ENCODE measurements around the gene PARP3.
A peak's percentile ranks its signal among the peaks of the same experiment; 100 is the strongest.
"Not testable (repeated sequence)": the region's sequence is repeated elsewhere in the genome, so short reads cannot be mapped to it uniquely, and the experiment has no call there.

The PARP3 gene

GRCh38 chr3:51941798-51942602, at the start of gene PARP3, which contains the start of gene RRP9:
Gene PARP3 (plus strand): TSS chr3:51942363. CDS start chr3:51943356, 993 bp downstream.
Gene RRP9 (minus strand): TSS chr3:51941904. CDS start chr3:51941867, 37 bp downstream.
- DNase-seq, result peak; percentile 95

- no peak for DNase-seq
Measured at GRCh38 chr3:51894391-51894790, 47.8 kb upstream of the PARP3 start.

- no peak for DNase-seq
Measured at GRCh38 chr3:51894939-51895338, 47.2 kb upstream of the PARP3 start.

- no peak for DNase-seq
Measured at GRCh38 chr3:51896607-51897305, 45.4 kb upstream of the PARP3 start.

GRCh38 chr3:51897391-51897790, 44.8 kb upstream of the PARP3 start:
- no peak for DNase-seq

GRCh38 chr3:51900043-51900442, 42.1 kb upstream of the PARP3 start:
- DNase-seq, result not testable (repeated sequence)

GRCh38 chr3:51902361-51902760, 39.8 kb upstream of the PARP3 start:
- not testable (repeated sequence) for DNase-seq

- DNase-seq, result no peak
Measured at GRCh38 chr3:51904034-51904823, 37.9 kb upstream of the PARP3 start.

- no peak for DNase-seq
Measured at GRCh38 chr3:51908026-51908425, 34.1 kb upstream of the PARP3 start.

GRCh38 chr3:51916418-51916817, 25.7 kb upstream of the PARP3 start:
- DNase-seq, result no peak

GRCh38 chr3:51921081-51921578, 21.0 kb upstream of the PARP3 start:
- no peak for DNase-seq

GRCh38 chr3:51927061-51927977, 14.8 kb upstream of the PARP3 start:
- no peak for DNase-seq

- no peak for DNase-seq
Measured at GRCh38 chr3:51928438-51928837, 13.7 kb upstream of the PARP3 start.

- not testable (repeated sequence) for DNase-seq
Measured at GRCh38 chr3:51928981-51929380, 13.2 kb upstream of the PARP3 start.

GRCh38 chr3:51929420-51930003, 12.7 kb upstream of the PARP3 start:
- DNase-seq, result no peak

GRCh38 chr3:51930439-51930838, 11.7 kb upstream of the PARP3 start:
- DNase-seq, result no peak

GRCh38 chr3:51931756-51932155, 10.4 kb upstream of the PARP3 start:
- DNase-seq, result no peak

GRCh38 chr3:51932471-51933370, 9.4 kb upstream of the PARP3 start:
- no peak for DNase-seq

- no peak for DNase-seq
Measured at GRCh38 chr3:51933471-51934138, 8.6 kb upstream of the PARP3 start.
